K562 (cell line): ENCODE measurements around the gene CLCF1. TPM values are rescaled to one million over a fixed set of nuclear protein-coding genes. Genes with fewer than 3 reads are reported as not detected.

Experiments
- ATAC-seq: fragments of 200-7000 bp; cut with Tn5 transposase; 3 replicates; pipeline ENCODE4 v1.9.1; 2020; ENCODE audit warnings: moderate library complexity
- BruUV-seq: library from RNA; stranded (reverse); fragments of 400-500 nt; replicated peaks from 2 replicates; lab custom pipeline; 2021; lab: Mats Ljungman, UMichigan
- CTCF ChIA-PET: fragments of 300-600 bp; formaldehyde crosslinking; extraction: SDS; loops from one replicate; lab custom pipeline; 2021; ENCODE audit warnings: low intra/inter-chr PET ratio; lab: Yijun Ruan, JAX
- POLR2A ChIA-PET: fragments of 300-600, 350-650 bp; sonication (Branson Sonifier 250); formaldehyde crosslinking; extraction: SDS; loops from one replicate; lab custom pipeline; 2021; ENCODE audit warnings: antibody characterized with exemption, inconsistent platforms; lab: Yijun Ruan, JAX
- DNase-seq, 4 experiments: peaks; one replicate each; pipeline versions ENCODE4 v3.0.0 to v3.0.0-alpha.2; 2011 to 2018; ENCODE audit warnings: low spot score in 3 of 4, mixed read lengths in 3 of 4; ENCODE audit errors: extremely low read depth in 1 of 4
- FAIRE-seq: peaks from 2 replicates; lab custom pipeline; 2011; peaks lifted over from hg19 to GRCh38; lab: Jason Lieb, UNC
- H2AFZ ChIP-seq: 2 replicates; pipeline ENCODE4 v1.6.0; 2011; ENCODE audit warnings: low read depth, low read length, control low read depth, inconsistent platforms
- H3K27ac ChIP-seq: fragments of 200-600 bp; 3 replicates; pipeline ENCODE4 v1.8.0; 2011; ENCODE audit warnings: low read depth, mild to moderate bottlenecking, control low read depth, inconsistent platforms, low read length, moderate library complexity, mixed read lengths; ENCODE audit errors: extremely low read depth
- H3K27me3 ChIP-seq, 2 experiments: fragments of 300-600 bp in 1 of 2; 2 replicates in 1 of 2; 3 replicates in 1 of 2; pipeline versions ENCODE4 v1.6.0 to v1.8.0; 2011; ENCODE audit warnings: inconsistent platforms in 2 of 2, low read length in 2 of 2, mild to moderate bottlenecking in 1 of 2, mixed read lengths in 1 of 2, moderate library complexity in 1 of 2; ENCODE audit not compliant: control insufficient read depth in 2 of 2, insufficient read depth in 2 of 2
- H3K36me3 ChIP-seq: fragments of 300-600 bp; 3 replicates; pipeline ENCODE4 v1.8.0; 2011; ENCODE audit warnings: mild to moderate bottlenecking, low read length, inconsistent platforms; ENCODE audit not compliant: control insufficient read depth, insufficient read depth
- H3K4me1 ChIP-seq, 2 experiments: fragments of 200-600 bp in 1 of 2; replicated peaks in 1 of 2; 2 replicates in 1 of 2; 3 replicates in 1 of 2; pipeline versions ENCODE4 v1.5.1 to v1.8.0; 2011; ENCODE audit warnings: inconsistent platforms in 2 of 2, low read length in 2 of 2, mild to moderate bottlenecking in 1 of 2, mixed read lengths in 1 of 2, moderate library complexity in 1 of 2; ENCODE audit not compliant: control insufficient read depth in 2 of 2, insufficient read depth in 2 of 2
- H3K4me2 ChIP-seq: 2 replicates; pipeline ENCODE4 v1.6.1; 2011; ENCODE audit warnings: low read length, control low read depth, inconsistent platforms, mixed read lengths; ENCODE audit not compliant: insufficient read depth
- H3K4me3 ChIP-seq: fragments of 200-600 bp; sonication (generic), shearing (Covaris generic); 2 replicates; pipeline ENCODE4 v1.5.1; 2016; ENCODE audit warnings: control low read depth, inconsistent platforms
- H3K79me2 ChIP-seq: fragments of 200-600 bp; 3 replicates; pipeline ENCODE4 v1.8.0; 2011; ENCODE audit warnings: low read length, inconsistent platforms; ENCODE audit not compliant: control insufficient read depth, insufficient read depth
- H3K9ac ChIP-seq, 2 experiments: 2 replicates each; pipeline versions ENCODE4 v1.6.0 to v1.6.1; 2011; ENCODE audit warnings: low read depth in 2 of 2, low read length in 2 of 2, control low read depth in 1 of 2, inconsistent platforms in 1 of 2, mild to moderate bottlenecking in 1 of 2, mixed read lengths in 1 of 2; ENCODE audit not compliant: insufficient read depth in 1 of 2
- H3K9me1 ChIP-seq: one replicate; pipeline ENCODE4 v1.6.0; 2011; ENCODE audit warnings: inconsistent platforms, mild to moderate bottlenecking, low read length, moderate library complexity; ENCODE audit not compliant: control insufficient read depth, insufficient read depth
- H3K9me3 ChIP-seq: replicated peaks from 2 replicates; pipeline ENCODE4 v1.5.1; 2011; ENCODE audit warnings: low read depth, low read length, inconsistent platforms; ENCODE audit not compliant: control insufficient read depth, insufficient read depth
- H4K20me1 ChIP-seq: replicated peaks from 2 replicates; pipeline ENCODE4 v1.6.1; 2011; ENCODE audit warnings: low read length, inconsistent platforms, mixed read lengths; ENCODE audit not compliant: control insufficient read depth, insufficient read depth
- C11orf30 ChIP-seq: fragments of 450-650 bp; IDR thresholded peaks from 2 replicates; pipeline ENCODE4 v1.6.1; 2016; ENCODE audit warnings: low read depth, mild to moderate bottlenecking
- E2F3 ChIP-seq: fragments of 250-450 bp; sonication (Bioruptor Pico); IDR thresholded peaks from 2 replicates; pipeline ENCODE4 v1.4.0; 2020; ENCODE audit warnings: mild to moderate bottlenecking
- EGR1 ChIP-seq: fragments of 450-650 bp; conservative IDR thresholded peaks from 2 replicates; pipeline ENCODE4 v1.6.1; 2017; ENCODE audit warnings: mild to moderate bottlenecking
- HMGN3 ChIP-seq: IDR thresholded peaks from 2 replicates; pipeline ENCODE4 v1.6.1; 2011; ENCODE audit warnings: borderline replicate concordance, low read depth, mild to moderate bottlenecking, mixed read lengths, low read length; ENCODE audit not compliant: insufficient read length; ENCODE audit errors: extremely low read depth
- NCOR1 ChIP-seq: fragments of 450-650 bp; IDR thresholded peaks from 2 replicates; pipeline ENCODE4 v1.6.1; 2016; ENCODE audit warnings: mild to moderate bottlenecking, moderate library complexity
- NR2C1 ChIP-seq, 2 experiments: fragments of 450-650 bp; IDR thresholded peaks; 2 replicates each; pipeline ENCODE4 v1.6.1; 2017; ENCODE audit warnings: mild to moderate bottlenecking in 2 of 2, antibody characterized with exemption in 1 of 2, inconsistent platforms in 1 of 2, missing compliant biosample characterization in 1 of 2, missing genetic modification characterization in 1 of 2
- RBFOX2 ChIP-seq: fragments of 200-400 bp; formaldehyde crosslinking; IDR thresholded peaks from 2 replicates; pipeline ENCODE4 v1.6.1; 2017; ENCODE audit warnings: low read depth, mild to moderate bottlenecking, low read length, moderate library complexity
- VEZF1 ChIP-seq: fragments of 200-800 bp; sonication (Bioruptor generic); IDR thresholded peaks from 2 replicates; pipeline ENCODE4 v1.6.1; 2017; ENCODE audit warnings: missing genetic modification characterization, missing compliant biosample characterization
- ZBTB7A ChIP-seq: IDR thresholded peaks from 2 replicates; pipeline ENCODE4 v1.6.1; 2011; ENCODE audit warnings: low read depth, mild to moderate bottlenecking, low read length, moderate library complexity, borderline replicate concordance; ENCODE audit not compliant: control insufficient read depth
- ZNF217 ChIP-seq: sonication (generic); formaldehyde crosslinking; IDR thresholded peaks from 2 replicates; pipeline ENCODE4 v1.8.0; 2022; ENCODE audit warnings: mild to moderate bottlenecking, missing genetic modification reagents
- ZNF263 ChIP-seq: sonication (generic); formaldehyde crosslinking; IDR thresholded peaks from 2 replicates; pipeline ENCODE4 v1.8.0; 2022; ENCODE audit warnings: mild to moderate bottlenecking, missing genetic modification reagents, borderline replicate concordance
- ZNF316 ChIP-seq: fragments of 450-650 bp; IDR thresholded peaks from 2 replicates; pipeline ENCODE4 v1.6.1; 2016
- WGBS: fragments of 100-300 bp; shearing (Covaris generic); methylation state at CpG from one replicate; pipeline ENCODE4 v1.1.6; 2016; ENCODE audit warnings: low coverage, mixed read lengths; ENCODE audit not compliant: insufficient coverage; ENCODE audit errors: missing lambda C conversion rate; 5-methylcytosine and 5-hydroxymethylcytosine counted together
- in situ Hi-C: fragments of 300-500 bp; cut with MboI; formaldehyde crosslinking; loops from 4 replicates; pipeline ENCODE4 v1.15.0; 2018; ENCODE audit warnings: inconsistent platforms, mixed read lengths
- intact Hi-C: fragments of 100-400 bp; cut with micrococcal nuclease; formaldehyde crosslinking; loops from 2 replicates; pipeline ENCODE4 v1.14.2; 2022
- polyA plus RNA-seq, 8 experiments: library from polyadenylated mRNA; depleted of rRNA in 4 of 8; stranded (reverse) in 5 of 8; unstranded in 3 of 8; fragments of >200 nt; fragmentation: Nextera tagmentation in 2 of 8; fragmentation: Illumina TruSeq in 1 of 8; extraction: Ambion mirVana in 2 of 8; extraction: Trizol in 1 of 8; gene quantifications; 2 replicates each; pipeline versions ENCODE4 v1.2.1 to v1.2.3, GENCODE V29; 2011 to 2014; ENCODE audit warnings: inconsistent platforms in 1 of 8, missing spikeins in 1 of 8
- total RNA-seq, 7 experiments: library from RNA; depleted of rRNA in 6 of 7; stranded (reverse); fragments of >200 nt in 6 of 7; fragmentation: Illumina TruSeq in 2 of 7; extraction: Trizol in 2 of 7; gene quantifications; 2 replicates each; pipeline versions ENCODE4 v1.2.1 to v1.2.3, GENCODE V29; 2011 to 2021; ENCODE audit warnings: low replicate concordance in 1 of 7
- TF ChIP-seq, protein P1 (sequence below), 3 experiments: fragments of 200-800 bp in 1 of 3; sonication (Bioruptor generic) in 1 of 3; sonication (generic) in 1 of 3; formaldehyde crosslinking in 1 of 3; IDR thresholded peaks; 2 replicates each; pipeline versions ENCODE4 v1.6.1 to v1.8.0; 2016 to 2022; ENCODE audit warnings: mild to moderate bottlenecking in 2 of 3, missing compliant biosample characterization in 2 of 3, missing genetic modification characterization in 2 of 3, missing genetic modification reagents in 1 of 3
- TF ChIP-seq, protein P2 (sequence below): sonication (generic); formaldehyde crosslinking; IDR thresholded peaks from 2 replicates; pipeline ENCODE4 v1.8.0; 2022; ENCODE audit warnings: mild to moderate bottlenecking, missing genetic modification reagents, borderline replicate concordance

CLCF1 gene
- total and polyA plus RNA-seq, 9 of the 15 experiments (the other 6 are each of a cell fraction or from before 2014, with no cell fraction given) = 0.49 to 5.8 (median 3.0) TPM

DNA sequence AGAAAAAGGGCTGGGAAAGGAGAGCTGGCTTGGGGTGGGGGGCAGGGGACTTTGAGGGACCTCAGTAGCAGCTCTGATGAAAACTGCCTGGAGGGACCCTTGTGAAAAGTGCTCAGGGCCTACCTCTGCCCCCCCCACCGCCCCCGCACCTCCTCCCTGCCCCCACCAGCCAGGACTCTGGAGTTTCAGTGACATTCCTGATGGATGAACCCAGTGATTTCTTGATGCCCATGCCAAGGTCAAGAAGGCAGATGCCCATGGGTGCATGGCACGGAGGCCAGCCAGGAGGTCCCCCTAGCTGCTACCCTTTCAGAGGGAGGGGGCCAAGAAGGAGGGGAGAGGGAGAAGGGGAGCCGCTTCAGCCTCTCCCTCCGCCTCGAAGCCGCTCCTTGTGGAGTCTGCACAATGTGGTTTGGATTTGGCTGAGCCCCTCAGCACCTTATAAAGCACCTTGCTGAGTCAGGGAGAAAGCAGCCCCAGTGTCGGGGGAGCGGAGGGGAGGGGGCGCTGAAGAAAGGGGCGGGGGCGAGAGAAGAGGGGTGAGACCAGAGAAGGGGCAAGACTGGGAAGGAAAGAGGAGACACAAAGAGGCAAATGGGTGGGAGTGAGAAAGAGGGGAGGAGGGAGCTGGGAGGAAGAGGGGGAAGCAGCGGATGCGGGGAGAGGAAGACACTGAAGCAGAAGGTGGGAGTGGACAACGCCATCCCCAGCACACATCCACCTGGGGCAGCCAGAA, 2.1 kb upstream of the CLCF1 start:
- peaks cover 37% of the 10 kb centered on the region; the same call in 2 of the 3 replicates for H3K79me2 ChIP-seq
- peaks cover 63 to 81% of the 10 kb centered on the region in 2 experiments for H3K4me1 ChIP-seq
- no peaks in the 10 kb centered on the region for H3K9me3 ChIP-seq
- WGBS = 49% methylated on average over 5 of the region's 15 CpGs
- no peak overlapping the region for H2AFZ ChIP-seq
- ATAC-seq = no peak
- POLR2A ChIA-PET = interaction anchor here (0.5 to 2.3 kb wide), 8 partner anchors 12 to 75 kb away, joined by 3 to 11 read pairs (median 4); partner anchors contain the start of gene PPP1CA
- H3K4me3 ChIP-seq = no peak overlapping the region
- no peaks in the 10 kb centered on the region for H3K27me3 ChIP-seq
- H3K9me1 ChIP-seq = no peaks in the 10 kb centered on the region
- H3K36me3 ChIP-seq = no peaks in the 10 kb centered on the region
- TF ChIP-seq NR2C1 (IDR thresholded peaks at IDR 0.05) = no peak
- TF ChIP-seq NR2C1 (tag; IDR thresholded peaks at IDR 0.05) = no peak
- peak; percentile 62; the same call in 1 of the 2 replicates for TF ChIP-seq ZNF316
- no peak for TF ChIP-seq NCOR1
- no peak for TF ChIP-seq E2F3
- TF ChIP-seq, protein P1, sequence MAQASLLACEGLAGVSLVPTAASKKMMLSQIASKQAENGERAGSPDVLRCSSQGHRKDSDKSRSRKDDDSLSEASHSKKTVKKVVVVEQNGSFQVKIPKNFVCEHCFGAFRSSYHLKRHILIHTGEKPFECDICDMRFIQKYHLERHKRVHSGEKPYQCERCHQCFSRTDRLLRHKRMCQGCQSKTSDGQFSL (CRISPR knock-in tag; IDR thresholded peaks at IDR 0.05) = no peak; the same call in 1 of the 2 replicates
- TF ChIP-seq, protein P1 (tag; IDR thresholded peaks at IDR 0.05) = peak in 1 of 2 experiments; percentile 80; a peak in 1 of 4 replicates
- no peak for TF ChIP-seq HMGN3
- peak; percentile 29; the same call in 1 of the 2 replicates for TF ChIP-seq ZBTB7A
- TF ChIP-seq VEZF1 (CRISPR knock-in tag) = peak; percentile 51; the same call in 1 of the 2 replicates
- TF ChIP-seq EGR1 = peak; percentile 57
- TF ChIP-seq RBFOX2 = 0 out of 2 replicates have a peak, but pooled peaks have one; percentile 9
- peak; percentile 84 for TF ChIP-seq ZNF263 (CRISPR knock-in tag)
- TF ChIP-seq ZNF217 (CRISPR knock-in tag) = no peak
- TF ChIP-seq C11orf30 = peak; percentile 64; the same call in 1 of the 2 replicates
- TF ChIP-seq, protein P2, sequence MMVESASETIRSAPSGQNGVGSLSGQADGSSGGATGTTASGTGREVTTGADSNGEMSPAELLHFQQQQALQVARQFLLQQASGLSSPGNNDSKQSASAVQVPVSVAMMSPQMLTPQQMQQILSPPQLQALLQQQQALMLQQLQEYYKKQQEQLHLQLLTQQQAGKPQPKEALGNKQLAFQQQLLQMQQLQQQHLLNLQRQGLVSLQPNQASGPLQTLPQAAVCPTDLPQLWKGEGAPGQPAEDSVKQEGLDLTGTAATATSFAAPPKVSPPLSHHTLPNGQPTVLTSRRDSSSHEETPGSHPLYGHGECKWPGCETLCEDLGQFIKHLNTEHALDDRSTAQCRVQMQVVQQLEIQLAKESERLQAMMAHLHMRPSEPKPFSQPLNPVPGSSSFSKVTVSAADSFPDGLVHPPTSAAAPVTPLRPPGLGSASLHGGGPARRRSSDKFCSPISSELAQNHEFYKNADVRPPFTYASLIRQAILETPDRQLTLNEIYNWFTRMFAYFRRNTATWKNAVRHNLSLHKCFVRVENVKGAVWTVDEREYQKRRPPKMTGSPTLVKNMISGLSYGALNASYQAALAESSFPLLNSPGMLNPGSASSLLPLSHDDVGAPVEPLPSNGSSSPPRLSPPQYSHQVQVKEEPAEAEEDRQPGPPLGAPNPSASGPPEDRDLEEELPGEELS (CRISPR knock-in tag) = no peak
- TF ChIP-seq, all 486 proteins: peak for 8
- BruUV-seq = no TSS peak
- in situ Hi-C loops (no loop called here), intact Hi-C loops (no loop called here)
- H3K4me2 ChIP-seq = peak overlapping the region; percentile 43; the same call in 1 of the 2 replicates
- CTCF ChIA-PET = interaction anchor here (4.1 kb wide), 1 partner anchor 18 kb away, joined by 21 read pairs; no protein-coding TSS in a partner anchor
- peak overlapping the region; percentile 34; the same call in 2 of the 3 replicates for H3K27ac ChIP-seq
- FAIRE-seq = peak; percentile 6
- peak overlapping the region in 1 of 2 experiments; percentile 77; a peak in 1 of 4 replicates for H3K9ac ChIP-seq
- no peak for DNase-seq
- no peaks in the 10 kb centered on the region for H4K20me1 ChIP-seq
